Endothelial cell (in vitro differentiated cells): ENCODE results near the gene KCNE4. TPM values are rescaled to one million over a fixed set of nuclear protein-coding genes. Genes with fewer than 3 reads are reported as not detected.

Experiments used
- DNase-seq: peaks from one replicate; pipeline ENCODE4 v3.0.0; 2021; ENCODE audit warnings: low spot score
- H3K27ac Mint-ChIP-seq: one replicate; pipeline ENCODE4 v1.8.0; 2021; ENCODE audit warnings: mixed read lengths, inconsistent platforms; ENCODE audit not compliant: unreplicated experiment
- H3K27me3 Mint-ChIP-seq: one replicate; pipeline ENCODE4 v1.8.0; 2021; ENCODE audit warnings: mild to moderate bottlenecking, moderate library complexity, mixed read lengths, inconsistent platforms; ENCODE audit not compliant: unreplicated experiment
- H3K36me3 Mint-ChIP-seq: one replicate; pipeline ENCODE4 v1.8.0; 2021; ENCODE audit warnings: mild to moderate bottlenecking, low read depth, mixed read lengths, inconsistent platforms; ENCODE audit not compliant: unreplicated experiment
- H3K4me1 Mint-ChIP-seq: one replicate; pipeline ENCODE4 v1.8.0; 2021; ENCODE audit warnings: mild to moderate bottlenecking, mixed read lengths, inconsistent platforms; ENCODE audit not compliant: unreplicated experiment
- H3K4me3 Mint-ChIP-seq: one replicate; pipeline ENCODE4 v1.8.0; 2021; ENCODE audit warnings: mild to moderate bottlenecking, mixed read lengths, inconsistent platforms; ENCODE audit not compliant: unreplicated experiment
- H3K9me3 Mint-ChIP-seq: one replicate; pipeline ENCODE4 v1.8.0; 2021; ENCODE audit warnings: mixed read lengths, inconsistent platforms; ENCODE audit not compliant: unreplicated experiment
- total RNA-seq: library from RNA; stranded (reverse); fragmentation: NEBNext Ultra II Directional; extraction: Animal tissue kit (Norgen Biotek cat#: 25700); gene quantifications from one replicate; pipeline ENCODE4 v1.2.1, GENCODE V29; 2021; ENCODE audit not compliant: unreplicated experiment
- TF ChIP-seq, protein P1 (sequence below): fragments of 200-600 bp; sonication (generic); IDR thresholded peaks from one replicate; pipeline ENCODE4 v1.5.0; 2021; ENCODE audit warnings: antibody characterized with exemption; ENCODE audit not compliant: unreplicated experiment

KCNE4 gene
- total RNA-seq, 1 donor from 2014 or later: 0.46 TPM

DNA sequence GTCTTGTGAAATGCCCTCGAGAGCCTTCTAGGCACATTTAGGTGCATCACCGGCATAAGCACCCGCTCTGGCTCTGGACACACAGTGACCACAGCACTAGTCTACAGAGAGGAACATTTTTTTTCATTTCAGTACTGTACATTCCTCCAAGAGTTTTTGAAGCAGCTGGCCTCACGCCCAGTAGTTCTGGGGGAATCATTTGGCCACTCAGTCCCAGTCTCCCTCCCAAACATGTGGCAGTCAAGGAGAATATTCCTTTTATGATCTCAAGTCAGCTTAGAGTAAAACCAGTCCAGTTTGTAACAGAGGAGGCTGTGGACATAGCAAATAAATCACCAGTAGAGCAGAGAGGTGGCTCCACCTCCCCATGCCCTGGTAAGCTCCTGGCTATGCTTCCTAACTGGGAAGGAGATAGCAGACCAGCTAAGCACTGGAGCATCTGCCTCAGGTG lies 48.1 kb downstream of the KCNE4 start:
- no peaks in the 10 kb centered on the region for H3K36me3 Mint-ChIP-seq
- H3K4me3 Mint-ChIP-seq: no peak overlapping the region
- no peaks in the 10 kb centered on the region for H3K9me3 Mint-ChIP-seq
- TF ChIP-seq, protein P1, sequence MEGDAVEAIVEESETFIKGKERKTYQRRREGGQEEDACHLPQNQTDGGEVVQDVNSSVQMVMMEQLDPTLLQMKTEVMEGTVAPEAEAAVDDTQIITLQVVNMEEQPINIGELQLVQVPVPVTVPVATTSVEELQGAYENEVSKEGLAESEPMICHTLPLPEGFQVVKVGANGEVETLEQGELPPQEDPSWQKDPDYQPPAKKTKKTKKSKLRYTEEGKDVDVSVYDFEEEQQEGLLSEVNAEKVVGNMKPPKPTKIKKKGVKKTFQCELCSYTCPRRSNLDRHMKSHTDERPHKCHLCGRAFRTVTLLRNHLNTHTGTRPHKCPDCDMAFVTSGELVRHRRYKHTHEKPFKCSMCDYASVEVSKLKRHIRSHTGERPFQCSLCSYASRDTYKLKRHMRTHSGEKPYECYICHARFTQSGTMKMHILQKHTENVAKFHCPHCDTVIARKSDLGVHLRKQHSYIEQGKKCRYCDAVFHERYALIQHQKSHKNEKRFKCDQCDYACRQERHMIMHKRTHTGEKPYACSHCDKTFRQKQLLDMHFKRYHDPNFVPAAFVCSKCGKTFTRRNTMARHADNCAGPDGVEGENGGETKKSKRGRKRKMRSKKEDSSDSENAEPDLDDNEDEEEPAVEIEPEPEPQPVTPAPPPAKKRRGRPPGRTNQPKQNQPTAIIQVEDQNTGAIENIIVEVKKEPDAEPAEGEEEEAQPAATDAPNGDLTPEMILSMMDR: no peak
- DNase-seq: no peak
- no peaks in the 10 kb centered on the region for H3K27me3 Mint-ChIP-seq
- no peak overlapping the region for H3K27ac Mint-ChIP-seq
- peaks cover 3% of the 10 kb centered on the region for H3K4me1 Mint-ChIP-seq

DNA sequence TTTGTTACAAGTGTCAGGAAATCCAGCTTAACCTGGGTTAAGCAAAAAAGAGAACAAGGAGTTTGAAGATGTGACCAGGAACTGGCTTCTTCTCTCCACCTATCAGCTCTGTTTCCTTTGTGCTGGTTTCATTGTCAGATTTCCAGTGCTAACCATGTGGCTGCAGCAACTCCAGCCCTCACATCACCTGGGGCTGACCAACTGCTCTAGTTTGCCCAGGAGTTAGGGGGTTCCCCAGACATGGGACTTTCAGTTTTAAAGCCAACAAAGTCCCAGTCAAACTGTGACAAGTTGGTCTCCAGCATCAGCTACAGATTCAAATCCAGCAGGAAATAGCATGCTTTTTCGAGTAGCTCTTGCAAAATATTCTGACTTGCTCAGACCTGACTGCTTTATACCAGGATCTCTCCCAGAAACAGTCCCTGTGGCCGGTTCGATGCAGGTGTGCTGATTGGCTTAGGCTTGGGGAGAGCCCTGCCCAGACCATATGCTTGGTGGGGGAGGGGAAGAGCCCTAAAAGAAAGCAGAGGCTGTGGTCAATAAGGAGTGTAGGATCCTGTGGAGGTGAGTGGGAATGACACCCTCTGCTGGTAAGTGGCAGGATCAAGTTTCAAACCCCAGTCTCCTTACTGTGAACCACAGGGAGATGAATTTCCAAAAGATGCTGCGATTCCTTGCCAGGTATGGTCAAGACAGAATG lies 49.5 kb downstream of the KCNE4 start:
- H3K4me3 Mint-ChIP-seq: no peak overlapping the region
- H3K27ac Mint-ChIP-seq: no peak overlapping the region
- no peaks in the 10 kb centered on the region for H3K9me3 Mint-ChIP-seq
- TF ChIP-seq, protein P1: peak; percentile 45
- peak; percentile 13 for DNase-seq
- H3K36me3 Mint-ChIP-seq: no peaks in the 10 kb centered on the region
- peaks cover 3% of the 10 kb centered on the region for H3K4me1 Mint-ChIP-seq
- H3K27me3 Mint-ChIP-seq: no peaks in the 10 kb centered on the region

DNA sequence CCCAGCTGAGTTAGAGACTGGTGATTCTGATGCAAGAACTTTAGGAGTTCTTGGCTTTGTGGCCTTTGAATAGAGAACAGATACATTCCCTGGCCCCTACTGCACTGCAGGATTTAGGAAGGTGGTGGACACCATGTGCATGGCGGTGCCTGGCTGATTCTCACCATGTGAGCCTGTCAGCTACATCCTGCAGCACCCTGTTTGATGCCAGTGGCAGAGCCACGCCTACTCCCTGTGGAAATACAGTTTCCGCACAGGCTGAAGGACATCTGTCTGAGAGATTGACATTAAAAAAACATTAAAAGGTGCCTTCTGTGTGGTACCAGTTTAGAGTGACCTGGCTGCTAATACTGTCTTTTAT lies 50.0 kb downstream of the KCNE4 start:
- Mint-ChIP-seq H3K4me3 (no peak overlapping the region), H3K9me3 (no peaks in the 10 kb centered on the region), H3K4me1 (peaks cover 3% of the 10 kb centered on the region), H3K27ac (no peak overlapping the region), H3K36me3 (no peaks in the 10 kb centered on the region), H3K27me3 (no peaks in the 10 kb centered on the region)
- DNase-seq: no peak
- TF ChIP-seq, protein P1: no peak

DNA sequence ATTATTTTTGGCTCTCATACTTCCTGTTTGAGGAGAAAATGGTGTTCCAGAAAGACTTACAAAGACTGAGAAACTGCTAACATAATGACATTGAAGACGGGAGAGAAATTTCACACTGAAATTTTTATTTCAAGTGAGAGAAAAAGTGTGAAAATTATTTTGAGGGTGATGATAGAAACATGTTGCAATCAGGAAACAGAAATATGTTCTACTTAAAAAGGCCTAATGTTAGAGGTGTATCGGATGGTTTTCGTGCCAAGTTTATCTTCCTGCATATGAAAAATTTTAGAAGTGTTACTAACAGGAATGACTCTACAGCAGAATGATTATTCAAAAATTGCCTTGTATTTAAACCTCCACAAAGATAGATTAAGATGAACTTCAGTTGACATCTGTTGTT lies 50.5 kb downstream of the KCNE4 start:
- Mint-ChIP-seq H3K4me1 (peaks cover 3% of the 10 kb centered on the region), H3K36me3 (no peaks in the 10 kb centered on the region), H3K9me3 (no peaks in the 10 kb centered on the region), H3K27me3 (no peaks in the 10 kb centered on the region), H3K27ac (no peak overlapping the region), H3K4me3 (no peak overlapping the region)
- no peak for DNase-seq
- TF ChIP-seq, protein P1: no peak

DNA sequence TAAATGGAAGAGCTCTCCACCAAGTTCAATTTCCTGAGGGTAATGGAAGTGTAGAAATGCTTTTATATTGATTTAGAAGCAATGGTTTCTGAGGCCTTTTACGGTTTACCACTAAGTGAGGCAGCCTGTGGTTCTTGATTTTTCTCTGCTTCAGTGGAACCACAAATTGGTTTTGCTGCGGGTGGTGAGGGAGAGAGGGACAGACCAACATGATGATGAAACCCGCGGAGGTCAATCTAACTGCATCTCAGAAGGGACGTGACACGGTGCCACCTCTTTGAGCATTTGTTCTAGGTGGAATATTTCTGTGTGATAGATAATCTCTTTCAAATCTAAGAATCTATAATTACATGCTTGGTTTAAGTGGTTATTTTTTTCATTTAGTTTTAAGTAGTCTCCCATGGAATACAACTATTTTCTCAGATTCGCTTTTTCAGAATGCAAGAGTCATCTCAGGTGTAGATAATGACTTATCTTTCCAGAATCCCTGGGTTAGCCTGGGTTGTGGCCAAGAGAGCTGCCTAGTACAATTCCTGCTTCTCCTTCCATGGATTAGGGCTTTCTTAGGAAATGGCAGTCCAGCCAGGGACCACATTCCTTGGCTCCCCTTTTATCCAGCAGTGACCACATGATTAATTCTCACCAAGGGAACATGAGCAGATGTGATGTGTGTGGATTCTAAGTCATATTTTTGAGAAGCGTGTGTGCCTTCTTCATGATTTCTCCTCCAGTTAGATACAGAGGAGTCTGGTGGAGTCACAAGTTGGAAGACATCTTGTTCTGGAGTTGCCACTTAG lies 52.5 kb downstream of the KCNE4 start:
- H3K27ac Mint-ChIP-seq: no peak overlapping the region
- H3K4me1 Mint-ChIP-seq: no peaks in the 10 kb centered on the region
- no peaks in the 10 kb centered on the region for H3K9me3 Mint-ChIP-seq
- H3K4me3 Mint-ChIP-seq: no peak overlapping the region
- DNase-seq: no peak
- peaks cover 2% of the 10 kb centered on the region for H3K27me3 Mint-ChIP-seq
- TF ChIP-seq, protein P1: no peak
- H3K36me3 Mint-ChIP-seq: no peaks in the 10 kb centered on the region
